Activated CD4-positive, alpha-beta T cell treated with anti-CD3 and anti-CD28 coated beads, Interleukin-2, amount 50 U/mL, for 1 hour (primary cell): ENCODE results near the gene ADGRG3.

Source experiments
- DNase-seq: peaks from one replicate; pipeline ENCODE4 v3.0.0-alpha.2; 2020

ADGRG3 gene

GRCh38 chr16:57668263-57668571 lies at the start of gene ADGRG3:
Gene ADGRG3 (plus strand): TSS chr16:57668306. CDS start chr16:57668348, 42 bp downstream.
- no peak for DNase-seq

DNA sequence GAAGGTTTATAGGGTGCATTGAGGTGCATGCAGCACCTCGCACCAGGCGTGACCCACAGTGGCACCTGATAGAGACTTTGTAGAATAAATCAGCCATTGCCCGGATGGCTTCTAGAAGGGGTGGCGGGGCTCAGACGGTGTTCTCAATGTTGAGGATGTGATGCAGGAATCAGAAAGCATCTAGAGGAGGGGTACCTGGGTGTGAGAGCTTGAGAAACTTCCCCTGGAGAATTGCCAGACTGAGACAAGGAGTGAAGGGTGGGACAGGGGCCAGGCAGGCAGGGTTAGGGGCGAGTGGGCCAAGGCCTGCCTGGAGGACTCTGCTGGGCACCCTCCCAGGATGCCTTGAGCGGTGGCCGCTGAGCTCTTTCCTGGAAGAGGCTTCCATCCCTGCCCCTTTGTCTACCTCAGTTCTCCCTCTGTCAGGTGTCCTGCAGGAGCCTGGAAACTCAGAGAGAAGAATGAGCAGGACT lies 48.9 kb upstream of the ADGRG3 start:
- DNase-seq: no peak

DNA sequence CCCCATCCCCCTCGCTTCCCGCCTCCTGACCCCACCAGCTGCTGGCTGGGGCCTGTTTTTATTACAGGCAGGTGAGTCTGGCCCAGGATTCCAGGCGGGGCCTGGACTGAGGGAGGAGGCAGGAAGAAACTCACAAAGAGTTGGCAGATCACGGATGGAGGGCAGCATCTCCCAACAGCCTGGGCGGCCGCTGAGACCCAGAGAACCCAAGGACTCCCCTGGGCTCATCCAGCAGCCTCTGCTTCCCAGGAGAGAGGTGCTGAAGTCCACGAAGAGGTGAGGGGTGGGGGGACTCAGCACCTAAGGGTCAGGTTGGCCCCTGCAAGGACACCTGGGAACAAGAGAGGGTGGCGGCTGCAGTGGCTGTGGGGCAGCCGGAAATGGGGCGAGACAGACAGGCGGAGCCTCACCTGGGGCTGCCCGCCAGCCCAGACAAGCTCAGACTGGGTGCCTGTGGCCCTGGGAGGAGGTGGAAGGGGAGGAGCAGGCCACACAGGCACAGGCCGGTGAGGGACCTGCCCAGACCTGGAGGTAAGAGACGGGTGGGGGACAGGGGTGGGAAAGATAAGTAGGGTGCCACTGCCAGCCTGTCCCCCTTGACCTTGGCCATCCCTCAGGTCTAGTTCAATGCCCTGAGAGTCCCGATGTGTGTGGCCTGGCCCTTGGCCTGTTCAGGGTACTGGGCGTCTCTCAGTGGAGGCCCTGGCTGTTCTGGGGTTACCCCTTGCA lies 48.3 kb upstream of the ADGRG3 start:
- DNase-seq: no peak

DNA sequence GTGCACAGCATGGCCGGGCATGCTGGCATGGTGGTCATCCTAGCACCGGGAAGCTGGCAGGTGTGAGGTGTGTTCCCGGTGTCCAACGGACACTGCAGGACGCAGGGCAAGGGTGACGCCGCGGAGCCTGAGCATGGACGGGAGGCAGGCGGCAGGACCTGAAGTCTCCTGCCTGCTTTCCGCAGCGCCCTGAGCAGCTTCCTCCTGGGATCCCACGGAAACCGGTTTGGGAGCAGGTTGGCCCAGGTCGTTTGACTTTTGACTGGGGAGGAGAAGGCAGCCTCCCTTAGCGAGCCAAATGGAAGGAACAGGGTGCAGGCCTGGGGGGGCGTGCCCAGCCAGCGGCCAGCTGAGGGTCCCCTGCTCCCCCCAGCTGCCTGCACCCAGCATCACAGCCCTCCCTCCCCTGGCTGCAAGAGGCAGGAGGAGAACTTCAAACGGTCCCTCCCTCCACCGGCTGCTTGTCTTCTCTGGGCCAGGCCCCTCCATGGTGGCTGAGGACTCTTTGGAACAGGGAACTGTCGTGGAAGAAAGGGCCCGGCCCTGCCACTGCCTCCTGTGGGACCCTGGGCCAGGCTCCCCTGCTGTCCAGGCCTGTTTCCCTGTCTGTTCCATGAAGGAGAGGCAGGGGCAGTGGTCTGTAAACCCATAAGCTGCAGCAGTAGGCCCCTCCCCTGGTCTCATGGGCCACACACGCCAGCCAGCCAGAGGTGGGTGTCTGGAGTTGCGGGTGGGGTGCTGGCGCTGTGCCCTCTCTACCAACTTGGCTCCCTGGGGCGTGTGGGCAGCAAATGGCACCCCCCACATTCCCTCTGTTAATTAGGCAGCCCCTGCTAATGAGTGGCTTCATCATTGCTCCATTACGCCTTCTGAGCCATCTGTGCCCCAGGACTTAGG lies 47.5 kb upstream of the ADGRG3 start:
- DNase-seq: no peak

DNA sequence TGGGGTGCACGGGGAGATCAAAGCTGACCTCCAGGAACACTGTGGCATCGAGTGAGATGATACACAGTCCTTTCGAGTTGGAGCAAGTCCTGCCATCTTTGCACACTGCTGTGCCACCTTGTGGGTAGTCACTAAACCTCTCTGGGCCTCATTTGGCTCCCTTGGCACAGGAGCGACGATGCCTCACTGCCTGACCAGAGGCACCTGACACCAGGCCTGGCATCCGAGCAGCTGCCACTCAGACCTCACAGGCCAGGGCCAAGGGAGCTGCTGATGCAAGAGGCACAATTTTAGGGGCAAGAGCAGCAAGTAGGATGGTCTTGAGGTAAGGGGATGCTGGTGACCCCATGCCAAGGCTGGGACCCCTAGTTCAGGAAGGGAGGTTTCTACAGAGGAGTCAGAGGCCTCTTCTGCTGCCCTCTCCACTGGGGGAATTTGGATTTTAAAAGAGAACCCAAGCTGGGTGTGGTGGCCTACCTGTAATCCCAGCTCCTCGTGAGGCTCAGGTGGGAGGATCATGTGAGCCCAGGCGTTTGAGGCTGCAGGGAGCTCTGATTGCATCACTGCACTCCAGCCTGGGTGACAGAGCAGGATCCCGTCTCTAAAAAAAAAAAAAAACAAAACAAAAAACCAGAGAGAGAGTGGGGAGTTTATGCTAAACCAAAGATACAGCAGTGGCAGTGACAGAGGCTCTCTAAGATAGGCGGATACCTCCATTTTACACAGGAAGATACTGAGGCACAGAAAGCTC lies 46.4 kb upstream of the ADGRG3 start:
- no peak for DNase-seq

- no peak for DNase-seq
Measured at GRCh38 chr16:57622361-57623250, 45.5 kb upstream of the ADGRG3 start.

GRCh38 chr16:57623251-57624043 lies 44.7 kb upstream of the ADGRG3 start:
- DNase-seq: no peak

DNA sequence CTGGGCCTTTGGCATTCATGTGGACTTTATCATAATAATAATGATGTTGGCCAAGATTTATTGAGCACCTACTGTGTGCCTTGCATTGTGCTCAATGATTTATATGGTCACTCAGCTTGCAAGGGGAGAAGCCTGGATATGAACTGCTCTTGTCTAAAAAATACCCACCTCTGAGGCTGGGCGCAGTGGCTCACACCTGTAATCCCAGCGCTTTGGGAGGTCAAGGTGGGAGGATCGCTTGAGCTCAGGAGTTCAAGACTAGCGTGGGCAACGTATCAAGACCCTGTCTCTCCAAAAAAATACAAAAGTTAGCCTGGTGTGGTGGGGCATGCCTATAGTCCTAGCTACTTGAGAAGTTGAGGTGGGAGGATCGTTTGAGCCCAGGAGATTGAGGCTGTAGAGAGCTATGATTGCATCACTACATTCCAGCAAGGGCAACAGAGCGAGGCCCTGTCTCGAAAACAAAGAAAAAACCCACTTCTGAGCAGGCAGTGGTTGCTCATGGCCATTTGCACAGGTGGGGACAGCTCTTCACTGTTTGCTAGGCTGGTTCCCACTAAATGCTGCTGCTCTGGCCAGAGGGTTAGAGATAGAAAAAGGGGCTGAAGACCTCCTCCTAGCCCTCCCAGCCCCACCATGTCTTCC lies 43.9 kb upstream of the ADGRG3 start:
- no peak for DNase-seq

- DNase-seq: no peak
Measured at GRCh38 chr16:57624806-57625500, 43.2 kb upstream of the ADGRG3 start.

DNA sequence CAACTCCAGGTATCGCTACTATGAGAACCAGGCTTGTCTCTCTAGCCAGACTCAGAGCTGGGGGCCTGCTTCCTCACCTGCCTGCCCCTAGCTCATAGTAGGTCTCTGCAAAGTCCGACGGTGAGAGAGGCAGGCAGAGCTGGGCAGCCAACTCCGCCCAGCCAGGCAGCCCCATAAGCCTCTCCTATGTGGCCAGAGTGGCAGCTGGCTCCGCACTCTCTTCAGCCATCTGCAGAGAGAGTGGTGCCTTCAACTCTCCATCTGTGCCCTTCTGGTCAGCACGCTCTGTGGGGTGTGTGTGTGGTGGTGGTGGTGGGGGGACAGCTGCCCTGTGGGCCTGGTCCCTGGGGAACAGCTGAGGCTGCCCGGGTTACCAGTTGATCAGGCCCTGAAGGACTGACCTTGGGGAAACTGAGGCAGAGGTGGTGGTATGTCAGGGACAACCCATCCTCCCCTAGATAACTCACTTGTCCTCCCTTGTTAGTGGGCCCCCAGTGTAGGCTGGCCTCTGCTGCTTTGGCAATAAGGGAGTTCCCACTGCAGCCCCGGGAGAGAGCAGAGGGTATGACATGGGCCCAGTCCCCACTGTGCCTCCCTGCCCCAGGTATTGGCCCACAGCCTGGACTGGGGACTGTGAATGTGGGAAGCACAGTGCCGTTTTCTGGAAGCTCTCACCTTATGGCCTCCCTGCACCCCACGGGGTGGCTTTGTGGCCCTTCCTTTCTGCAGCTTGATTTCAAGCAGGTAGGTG lies 41.5 kb upstream of the ADGRG3 start:
- no peak for DNase-seq

GRCh38 chr16:57627184-57627871 lies 40.8 kb upstream of the ADGRG3 start:
- no peak for DNase-seq

- DNase-seq: no peak
Measured at GRCh38 chr16:57628008-57628781, 39.9 kb upstream of the ADGRG3 start, which contains the start of gene ADGRG1. Gene ADGRG1 (plus strand): TSS chr16:57628630. CDS start chr16:57650288, 21,658 bp downstream.

GRCh38 chr16:57628783-57629293 lies 39.3 kb upstream of the ADGRG3 start:
- no peak for DNase-seq

GRCh38 chr16:57629516-57630406 lies 38.3 kb upstream of the ADGRG3 start:
- no peak for DNase-seq

- no peak for DNase-seq
Measured at GRCh38 chr16:57630407-57630797, 37.7 kb upstream of the ADGRG3 start.
